ACC112 (cell line): Measurements from ENCODE around the gene DONSON.
A peak's percentile ranks its signal among the peaks of the same experiment; 100 is the strongest.

Source experiments
- H2AFZ ChIP-seq: fragments of 200-600 bp; sonication (generic); one replicate; pipeline ENCODE4 v1.6.0; 2017; ENCODE audit warnings: antibody characterized with exemption, low read length; ENCODE audit not compliant: unreplicated experiment
- H3K27ac ChIP-seq: fragments of 200-600 bp; sonication (generic); 2 replicates; pipeline ENCODE4 v1.5.1; 2014; ENCODE audit warnings: low read depth, mild to moderate bottlenecking, antibody characterized with exemption, low read length, moderate library complexity
- H3K27me3 ChIP-seq: fragments of 200-600 bp; sonication (generic); 2 replicates; pipeline ENCODE4 v1.6.1; 2014; ENCODE audit warnings: mild to moderate bottlenecking, antibody characterized with exemption, low read length, moderate library complexity, mixed read lengths; ENCODE audit not compliant: insufficient read depth
- H3K36me3 ChIP-seq: fragments of 200-600 bp; sonication (generic); 2 replicates; pipeline ENCODE4 v1.6.1; 2016; ENCODE audit warnings: mild to moderate bottlenecking, antibody characterized with exemption, low read length, moderate library complexity, mixed read lengths; ENCODE audit not compliant: insufficient read depth
- H3K4me1 ChIP-seq: fragments of 200-600 bp; sonication (generic); one replicate; pipeline ENCODE4 v1.6.1; 2016; ENCODE audit warnings: low read length, mixed read lengths; ENCODE audit not compliant: insufficient read depth, unreplicated experiment, control insufficient read depth
- H3K4me3 ChIP-seq: fragments of 200-600 bp; sonication (generic); 2 replicates; pipeline ENCODE4 v1.5.1; 2014; ENCODE audit warnings: mild to moderate bottlenecking, low read depth, low read length
- H3K79me2 ChIP-seq: fragments of 200-600 bp; sonication (generic); one replicate; pipeline ENCODE4 v1.6.0; 2016; ENCODE audit warnings: low read length; ENCODE audit not compliant: control insufficient read depth, unreplicated experiment, insufficient read depth

Gene DONSON

DNA sequence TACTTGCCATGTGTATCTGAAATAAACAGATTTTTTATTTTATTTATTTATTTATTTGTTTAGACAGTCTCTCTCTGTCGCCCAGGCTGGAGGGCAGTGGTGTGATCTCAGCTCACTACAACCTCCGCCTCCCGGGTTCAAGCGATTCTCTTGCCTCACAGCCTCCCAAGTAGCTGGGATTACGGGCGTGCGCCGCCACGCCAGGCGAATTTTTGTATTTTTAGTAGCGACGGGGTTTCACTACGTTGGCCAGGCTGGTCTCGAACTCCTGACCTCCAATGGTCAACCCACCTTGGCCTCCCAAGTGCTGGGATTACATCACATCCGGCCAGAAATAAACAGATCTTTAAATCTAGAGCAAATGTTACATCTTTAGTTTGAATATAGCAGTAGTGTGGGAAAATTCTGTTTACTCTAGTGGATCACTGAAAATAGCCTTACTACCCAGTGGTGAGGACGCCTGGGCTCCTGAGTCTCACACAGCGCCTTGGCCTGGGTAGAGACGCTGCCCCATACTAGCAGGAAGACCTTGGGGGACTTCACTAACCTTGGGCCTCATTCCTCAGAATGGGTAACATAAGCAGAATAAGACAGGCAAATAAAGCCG is 47.3 kb downstream of the DONSON start:
- Histone ChIP-seq H3K36me3 (peaks cover 23% of the 10 kb centered on the region), H3K79me2 (peaks cover 72% of the 10 kb centered on the region), H2AFZ (peak overlapping the region; percentile 0)

GRCh38 chr21:33540711-33541104 is 47.8 kb downstream of the DONSON start:
- no peak overlapping the region for H2AFZ ChIP-seq
- H3K79me2 ChIP-seq, result peaks cover 72% of the 10 kb centered on the region
- no peaks in the 10 kb centered on the region for H3K27me3 ChIP-seq
- peaks cover 21% of the 10 kb centered on the region for H3K4me1 ChIP-seq
- peaks cover 27% of the 10 kb centered on the region for H3K36me3 ChIP-seq
- H3K27ac ChIP-seq, result peak overlapping the region; percentile 95
- H3K4me3 ChIP-seq, result peak overlapping the region; percentile 93

More for the DNA sequence above, 47.3 kb downstream of the DONSON start:
- Histone ChIP-seq H3K4me1 (peaks cover 23% of the 10 kb centered on the region), H3K27me3 (no peaks in the 10 kb centered on the region), H3K27ac (peak overlapping the region; percentile 95), H3K4me3 (peak overlapping the region; percentile 93)

- Histone ChIP-seq H3K4me1 (peaks cover 15% of the 10 kb centered on the region), H2AFZ (no peak overlapping the region), H3K4me3 (peak overlapping the region; percentile 93), H3K27me3 (no peaks in the 10 kb centered on the region), H3K27ac (peak overlapping the region; percentile 95), H3K79me2 (peaks cover 61% of the 10 kb centered on the region), H3K36me3 (peaks cover 36% of the 10 kb centered on the region)
These were observed 48.9 kb downstream of the DONSON start for GRCh38 chr21:33539616-33540015.

GRCh38 chr21:33537212-33537611 is 51.3 kb downstream of the DONSON start:
- H3K79me2 ChIP-seq, result peaks cover 44% of the 10 kb centered on the region
- peaks cover 47% of the 10 kb centered on the region for H3K36me3 ChIP-seq

DNA sequence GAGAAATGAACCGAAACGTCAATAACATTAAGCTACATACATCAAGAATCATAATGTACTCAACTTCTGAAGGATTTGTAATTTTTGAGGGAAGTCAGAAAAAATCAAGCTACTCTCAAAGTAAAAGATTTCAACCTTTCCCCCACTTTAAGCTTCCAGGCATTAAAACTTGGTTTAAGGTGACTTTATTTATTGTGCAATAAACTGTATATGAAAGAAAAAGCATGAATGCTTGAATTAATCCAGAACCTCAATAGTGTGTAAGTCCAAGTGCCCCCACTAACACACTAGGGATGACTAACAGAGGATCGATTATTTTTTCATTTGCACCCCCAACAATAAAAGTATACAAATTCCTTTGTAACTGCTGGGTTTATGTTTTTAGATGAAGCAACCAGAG is 57.5 kb downstream of the DONSON start:
- Histone ChIP-seq H3K36me3 (peaks cover 61% of the 10 kb centered on the region), H3K4me3 (no peak overlapping the region), H2AFZ (no peak overlapping the region), H3K4me1 (no peaks in the 10 kb centered on the region), H3K27ac (no peak overlapping the region), H3K27me3 (no peaks in the 10 kb centered on the region), H3K79me2 (peaks cover 2% of the 10 kb centered on the region)

More at GRCh38 chr21:33537212-33537611, 51.3 kb downstream of the DONSON start:
- Histone ChIP-seq H3K27ac (no peak overlapping the region), H2AFZ (no peak overlapping the region), H3K4me3 (no peak overlapping the region), H3K4me1 (peaks cover 15% of the 10 kb centered on the region), H3K27me3 (no peaks in the 10 kb centered on the region)
